GM21529 (cell line): ENCODE data around the gene KRT71.

Source experiments
- ATAC-seq: cut with Tn5 transposase; IDR thresholded peaks from one replicate; pipeline ENCODE4 v1.9.1; 2021; ENCODE audit not compliant: unreplicated experiment

KRT71 gene

GRCh38 chr12:52575948-52576347, 23.0 kb upstream of the KRT71 start:
- no peak for ATAC-seq

- ATAC-seq: no peak
Observed at GRCh38 chr12:52575256-52575655, 22.3 kb upstream of the KRT71 start.

DNA sequence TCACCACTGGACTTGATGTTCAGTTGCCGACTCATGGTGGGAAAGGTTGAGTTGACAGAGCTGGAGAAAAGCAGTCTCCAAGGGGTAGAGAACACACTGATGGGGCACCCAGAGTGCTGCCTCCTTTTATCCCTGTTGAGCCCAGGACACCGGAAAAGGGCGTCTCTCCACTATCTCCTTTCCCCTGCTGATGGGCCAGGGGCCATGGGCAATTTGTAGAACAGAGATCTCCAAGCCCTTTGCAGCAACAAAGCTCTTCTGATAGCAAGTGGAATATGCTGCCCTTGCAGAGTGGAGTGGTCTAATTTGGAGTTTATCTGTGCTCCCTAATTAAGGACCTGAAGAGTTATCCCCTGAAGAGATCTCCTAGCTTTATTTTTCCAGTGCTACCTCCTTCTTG, 20.8 kb upstream of the KRT71 start, which contains the start of gene KRT74:
Gene KRT74 (minus strand): TSS at position 101 of the 400 bp plus-strand sequence. CDS start 66 bp downstream, at position 35.
- ATAC-seq: no peak

GRCh38 chr12:52573306-52573705, 20.4 kb upstream of the KRT71 start:
- ATAC-seq: no peak

DNA sequence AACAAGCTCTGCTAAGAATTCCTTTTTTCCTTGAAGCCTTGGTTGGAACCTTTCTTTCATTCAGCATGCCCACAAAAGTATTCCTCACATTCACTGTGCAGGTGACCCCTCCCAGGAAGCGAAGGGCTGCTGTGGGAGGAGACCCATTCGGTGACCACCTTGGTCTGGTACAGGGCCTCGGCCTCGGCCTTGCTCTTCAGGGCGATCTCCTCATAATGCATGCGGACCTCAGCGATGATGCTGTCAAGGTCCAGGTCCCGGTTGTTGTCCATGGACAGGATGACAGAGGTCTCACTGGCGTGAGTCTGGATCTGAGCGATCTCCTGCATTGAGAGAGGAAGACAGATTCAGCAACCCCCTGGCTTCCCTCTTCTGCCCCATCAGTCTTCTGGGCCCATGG, 17.6 kb upstream of the KRT71 start:
- no peak for ATAC-seq

DNA sequence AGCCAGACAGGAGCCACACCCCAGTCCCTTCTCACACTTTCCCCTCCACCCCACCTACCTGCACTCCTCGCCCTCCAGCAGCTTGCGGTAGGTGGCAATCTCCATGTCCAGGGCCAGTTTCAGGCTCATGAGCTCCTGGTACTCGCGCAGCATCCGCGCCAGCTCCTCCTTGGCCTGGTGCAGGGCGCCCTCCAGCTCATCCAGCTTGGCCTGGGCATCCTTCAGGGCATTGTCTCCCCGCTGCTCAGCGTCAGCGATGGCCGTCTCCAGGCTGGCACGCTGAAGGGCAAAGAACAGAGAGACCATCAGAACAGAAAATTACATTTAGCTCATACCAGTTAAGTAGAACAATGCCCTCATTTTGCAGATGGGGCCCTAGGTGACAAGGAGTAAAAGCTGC, 15.2 kb upstream of the KRT71 start:
- no peak for ATAC-seq

DNA sequence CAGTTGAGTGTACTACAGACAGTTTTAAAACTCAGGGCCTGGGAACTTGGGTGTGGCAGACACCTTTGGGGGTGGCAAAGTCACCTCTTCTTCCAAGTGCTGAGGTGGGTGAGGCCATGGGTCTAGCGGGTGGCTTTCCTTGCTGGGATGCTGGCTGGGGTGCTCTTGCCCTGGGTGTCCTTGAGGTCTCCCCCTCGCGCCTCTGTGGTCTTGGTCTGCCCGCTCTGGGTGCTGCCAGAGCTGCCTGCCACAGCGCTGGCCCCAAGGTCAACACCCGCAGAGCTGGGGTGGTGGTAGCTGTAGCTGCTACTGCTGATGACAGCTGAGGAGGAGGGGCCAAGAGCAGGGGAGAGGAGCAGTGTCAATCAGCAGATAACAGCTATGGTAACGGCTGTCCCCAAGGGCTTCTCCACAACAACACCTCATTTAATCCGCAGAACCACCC, 13.9 kb upstream of the KRT71 start:
- no peak for ATAC-seq

- no peak for ATAC-seq
Observed at GRCh38 chr12:52564582-52564981, 11.6 kb upstream of the KRT71 start.

DNA sequence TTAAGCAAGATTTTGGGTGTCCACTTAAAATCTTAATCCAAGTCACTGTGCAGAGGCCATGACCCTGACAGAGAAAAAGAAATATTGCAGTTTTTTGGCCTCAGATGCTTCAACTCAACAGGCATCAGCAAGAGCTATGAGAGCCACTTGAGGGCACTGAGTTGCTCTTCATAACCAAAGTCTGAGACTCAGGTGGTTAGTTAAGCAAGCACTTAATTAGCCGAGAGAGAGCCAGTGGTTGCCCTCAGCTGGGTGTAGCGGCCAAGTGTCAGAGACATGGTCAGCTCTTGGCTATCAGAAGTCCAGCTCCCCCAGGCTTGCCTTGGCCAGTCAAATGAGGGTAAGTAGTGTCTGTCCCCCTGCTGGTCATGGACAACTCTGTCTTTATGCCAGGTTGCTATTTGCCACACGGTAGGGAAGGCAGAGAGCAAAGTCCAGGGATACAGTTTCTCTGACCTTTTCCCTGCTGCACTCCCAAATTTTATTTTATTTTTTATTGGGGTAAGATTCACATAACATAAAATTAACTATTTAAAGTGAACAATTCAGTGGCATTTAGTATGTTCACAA, 9.0 kb upstream of the KRT71 start:
- ATAC-seq: no peak

DNA sequence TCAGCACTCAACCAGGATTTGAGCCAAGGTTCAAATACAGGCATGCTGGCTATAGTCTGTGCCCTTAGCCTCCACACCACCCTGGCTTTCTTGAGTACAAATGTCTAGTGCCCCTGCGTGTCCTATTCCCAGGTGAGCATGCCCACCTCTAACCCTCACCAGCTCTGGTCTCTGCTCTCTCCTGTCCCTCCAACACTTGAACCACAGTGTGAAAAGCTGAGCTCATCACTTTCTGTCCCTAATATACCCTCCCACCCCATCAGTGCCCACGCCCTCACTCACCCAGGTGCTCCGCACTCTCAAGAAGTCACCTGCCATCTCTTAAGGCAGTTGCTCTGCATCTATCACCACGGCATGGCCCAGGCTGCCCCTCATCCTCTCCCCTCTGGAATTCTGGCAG, 7.0 kb upstream of the KRT71 start:
- no peak for ATAC-seq

DNA sequence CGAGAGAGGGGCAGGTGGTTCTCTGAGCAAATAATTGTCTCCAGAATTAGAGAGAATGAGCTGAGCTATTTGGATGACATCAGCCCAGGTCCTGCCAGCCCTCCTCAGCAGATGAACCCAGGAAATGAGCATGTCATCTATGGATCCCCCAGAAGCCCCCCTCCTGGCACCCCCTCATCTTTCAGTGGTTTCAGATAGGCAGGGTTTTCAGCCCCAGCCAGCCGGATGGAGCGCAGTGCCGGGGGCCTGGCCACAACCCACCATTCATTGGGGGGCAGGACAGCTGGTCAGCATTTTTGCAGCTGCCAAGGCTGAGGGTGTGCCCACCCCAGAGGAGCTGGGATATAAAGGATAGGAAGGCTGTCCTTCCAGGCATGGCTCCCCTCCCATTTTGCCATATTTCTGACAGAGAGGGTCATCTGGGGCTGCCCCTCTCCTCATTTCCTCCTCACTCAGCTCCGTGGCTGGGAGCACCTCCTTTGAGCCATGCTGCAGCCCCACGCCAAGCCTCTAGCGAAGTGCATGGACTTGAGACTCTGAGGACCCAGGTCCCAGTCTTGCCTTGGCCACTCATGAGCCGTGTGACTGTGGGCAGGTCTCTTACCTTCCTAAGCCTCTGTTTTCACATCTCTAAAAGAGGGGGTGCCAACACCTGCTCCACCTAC, 6.0 kb upstream of the KRT71 start:
- ATAC-seq: no peak

GRCh38 chr12:52557476-52557875, 4.5 kb upstream of the KRT71 start:
- ATAC-seq: no peak

DNA sequence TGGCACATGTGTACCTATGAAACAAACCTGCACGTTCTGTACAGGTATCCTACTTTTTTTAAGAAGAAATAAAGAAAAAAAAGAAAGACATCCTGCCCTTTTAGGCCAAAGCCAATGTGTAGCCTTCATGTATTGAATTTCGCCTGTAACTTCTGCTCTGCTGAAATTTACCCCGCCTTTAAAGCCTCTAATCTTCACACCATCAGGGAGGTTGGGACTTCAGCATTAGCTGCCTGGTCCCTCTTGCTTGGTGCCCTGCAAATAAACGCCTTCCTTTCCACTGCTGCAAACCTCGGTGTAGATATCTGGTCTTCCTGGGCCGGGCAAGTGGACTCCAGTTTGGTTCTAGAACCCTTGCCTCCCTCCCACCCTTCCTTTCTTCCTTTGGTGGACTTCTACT, 2.6 kb upstream of the KRT71 start:
- ATAC-seq: no peak

- ATAC-seq: no peak
Observed at GRCh38 chr12:52552055-52552454, 890 bp downstream of the KRT71 start.

GRCh38 chr12:52551216-52551865, 1.6 kb downstream of the KRT71 start:
- no peak for ATAC-seq

DNA sequence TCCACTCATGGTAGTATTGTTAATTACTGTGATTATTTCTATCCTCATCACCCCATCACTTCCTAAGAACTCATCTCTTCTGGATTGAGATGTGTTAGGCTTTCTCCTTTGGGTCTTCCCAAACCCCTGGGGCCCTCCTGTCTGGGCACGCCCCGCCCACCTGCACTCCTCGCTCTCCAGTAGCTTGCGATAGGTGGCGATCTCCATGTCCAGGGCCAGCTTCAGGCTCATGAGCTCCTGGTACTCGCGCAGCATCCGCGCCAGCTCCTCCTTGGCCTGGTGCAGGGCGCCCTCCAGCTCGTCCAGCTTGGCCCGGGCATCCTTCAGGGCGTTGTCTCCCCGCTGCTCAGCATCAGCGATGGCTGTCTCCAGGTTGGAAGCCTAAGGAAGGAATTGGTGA, 6.8 kb downstream of the KRT71 start:
- ATAC-seq: no peak

DNA sequence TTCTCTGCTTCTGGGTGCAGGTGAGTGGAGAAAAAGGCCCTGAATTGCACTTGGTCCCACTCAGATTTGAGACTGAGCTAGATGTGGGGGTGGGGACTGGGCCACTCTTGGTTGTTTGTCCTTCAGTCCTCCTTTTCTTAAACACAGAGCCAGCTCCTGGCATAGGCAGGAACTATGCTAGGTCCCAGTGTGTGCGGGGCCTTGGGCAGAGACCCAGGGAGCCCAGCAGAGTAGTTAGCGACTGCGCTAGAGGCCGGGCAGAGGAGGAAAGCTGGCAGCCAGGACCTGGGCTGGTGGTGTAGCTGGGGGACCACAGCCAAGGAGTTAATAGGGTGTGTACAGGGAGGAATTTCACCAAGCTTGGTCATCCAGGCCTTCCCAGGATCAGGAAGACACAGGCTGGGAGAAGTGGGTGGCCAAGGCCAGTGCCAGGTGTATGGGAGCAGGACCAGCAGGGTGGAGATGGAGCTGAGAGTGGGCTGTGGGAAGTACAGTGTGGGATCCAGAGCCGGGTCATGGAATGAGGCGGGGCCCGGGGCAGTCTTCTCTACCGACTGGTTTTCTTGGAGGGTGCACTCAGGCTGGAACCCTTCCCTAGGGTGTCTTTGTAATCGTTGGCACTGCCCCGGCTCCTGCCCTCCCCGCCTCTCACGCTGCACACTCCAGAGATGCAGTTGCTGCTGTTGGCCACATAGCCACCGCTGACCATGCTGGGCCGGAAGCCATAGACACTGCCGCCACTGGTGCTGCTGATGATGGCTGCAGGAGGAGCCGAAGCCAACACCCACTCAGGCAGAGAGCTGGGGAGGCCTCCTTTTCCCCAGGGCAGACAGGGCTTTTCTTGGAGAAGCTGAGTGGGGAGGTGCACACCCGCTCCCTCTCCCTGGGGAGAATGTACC, 8.7 kb downstream of the KRT71 start:
- ATAC-seq: no peak

DNA sequence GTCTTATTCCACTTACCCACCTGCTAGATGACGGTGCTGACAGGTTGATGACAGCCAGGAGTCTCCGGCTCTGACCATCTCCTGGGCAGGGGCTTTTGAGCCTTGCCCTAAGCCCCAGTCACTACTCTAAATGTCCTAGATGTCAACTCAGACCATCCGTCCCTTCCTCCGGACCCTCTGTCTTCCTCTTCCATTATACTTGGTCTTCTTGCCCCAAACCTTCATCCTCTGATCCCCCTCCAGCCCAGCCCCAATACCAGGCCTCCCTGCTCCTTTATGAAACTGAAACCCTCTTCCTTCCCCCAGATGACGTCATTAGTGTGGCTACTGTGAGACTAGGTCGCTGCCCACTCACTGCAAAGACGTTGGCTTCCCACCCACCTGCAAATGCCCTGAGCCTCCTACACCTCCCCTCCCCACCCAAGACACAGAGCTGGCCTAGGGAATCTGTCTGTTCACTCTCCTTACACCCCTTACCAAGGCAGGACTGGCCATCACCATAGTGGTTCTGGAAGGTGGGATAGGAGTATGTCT, 10.1 kb downstream of the KRT71 start:
- ATAC-seq: no peak

DNA sequence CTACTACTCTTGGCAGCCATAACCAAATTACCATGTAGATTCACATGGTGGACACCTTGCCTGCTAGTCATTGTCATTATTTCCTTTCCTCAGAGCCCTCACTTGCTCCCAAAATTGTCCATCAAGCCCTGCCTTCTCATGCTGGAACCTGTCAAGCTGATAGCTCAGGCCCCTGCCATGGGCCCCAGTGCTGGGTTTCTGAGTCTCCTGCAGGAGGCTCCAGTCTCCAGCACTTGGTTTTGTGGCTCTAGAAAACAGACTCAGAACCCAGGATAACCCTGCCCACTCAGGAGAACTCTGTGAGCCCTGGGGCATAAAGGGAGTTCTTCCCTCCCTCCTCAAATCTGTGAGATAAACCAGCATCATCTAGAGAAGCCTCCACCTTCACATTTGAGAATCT, 10.8 kb downstream of the KRT71 start:
- no peak for ATAC-seq

- no peak for ATAC-seq
Observed at GRCh38 chr12:52541709-52542108, 11.2 kb downstream of the KRT71 start.

- no peak for ATAC-seq
Observed at GRCh38 chr12:52540531-52540930, 12.4 kb downstream of the KRT71 start.
